ENCODE results near the gene MAP3K19. TPM values are rescaled to one million over a fixed set of nuclear protein-coding genes. Genes with fewer than 3 reads are reported as not detected.
"Not testable (repeated sequence)": the region's sequence is repeated elsewhere in the genome, so short reads cannot be mapped to it uniquely, and the experiment has no call there.

The MAP3K19 gene
- total and polyA plus RNA-seq, 11 donors, result not detected

DNA sequence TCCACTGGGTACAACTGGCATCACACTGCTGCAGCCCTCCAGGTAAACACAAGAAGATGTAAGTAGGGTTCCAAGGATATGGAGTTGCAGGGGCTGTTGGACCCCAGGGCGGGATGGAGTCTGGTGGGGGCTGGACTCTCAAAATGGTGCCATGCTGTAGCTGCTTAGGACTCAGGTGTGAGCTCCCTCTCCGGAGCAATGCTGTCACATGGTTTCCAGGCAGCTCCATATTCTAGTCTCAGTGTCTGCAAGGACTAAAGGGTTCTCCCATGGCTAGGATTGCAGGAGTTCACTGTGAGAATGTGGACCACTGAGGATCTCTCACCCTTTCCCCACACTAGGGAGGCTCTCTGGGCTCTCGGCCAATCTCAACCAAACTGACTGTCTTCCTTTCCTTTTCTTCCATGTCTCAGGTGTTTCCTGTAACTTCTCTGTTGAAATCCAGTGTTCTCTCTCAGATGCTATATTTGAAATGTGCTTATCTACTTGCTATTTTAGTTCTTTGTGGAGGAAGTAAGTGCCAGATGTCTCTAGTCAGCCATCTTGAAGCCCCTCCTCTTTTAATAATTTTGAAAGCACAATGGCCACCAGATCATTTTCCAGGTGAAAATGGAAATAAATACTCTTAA lies 71.1 kb downstream of the MAP3K19 start:
- WGBS, 4 donors, result 44 to 62% (median 52%) methylated on average over 3 of the region's 3 CpGs
- no peak overlapping the region for H3K4me3 ChIP-seq
- no peaks in the 10 kb centered on the region for H3K36me3 ChIP-seq
- H3K9me3 ChIP-seq, result peaks cover 0 to 26% (median 8%) of the 10 kb centered on the region in 12 donors
- H3K27me3 ChIP-seq, result no peaks in the 10 kb centered on the region
- ATAC-seq (peak in 3 of 4 donors; percentile 48 to 65 (median 52)), DNase-seq (no peak)
- peaks cover 0 to 10% (median 0%) of the 10 kb centered on the region in 12 donors for H3K4me1 ChIP-seq
- H3K27ac ChIP-seq, result no peak overlapping the region
- intact Hi-C loops (cut with DNase I), result no loop called here
- TF ChIP-seq, protein P1, sequence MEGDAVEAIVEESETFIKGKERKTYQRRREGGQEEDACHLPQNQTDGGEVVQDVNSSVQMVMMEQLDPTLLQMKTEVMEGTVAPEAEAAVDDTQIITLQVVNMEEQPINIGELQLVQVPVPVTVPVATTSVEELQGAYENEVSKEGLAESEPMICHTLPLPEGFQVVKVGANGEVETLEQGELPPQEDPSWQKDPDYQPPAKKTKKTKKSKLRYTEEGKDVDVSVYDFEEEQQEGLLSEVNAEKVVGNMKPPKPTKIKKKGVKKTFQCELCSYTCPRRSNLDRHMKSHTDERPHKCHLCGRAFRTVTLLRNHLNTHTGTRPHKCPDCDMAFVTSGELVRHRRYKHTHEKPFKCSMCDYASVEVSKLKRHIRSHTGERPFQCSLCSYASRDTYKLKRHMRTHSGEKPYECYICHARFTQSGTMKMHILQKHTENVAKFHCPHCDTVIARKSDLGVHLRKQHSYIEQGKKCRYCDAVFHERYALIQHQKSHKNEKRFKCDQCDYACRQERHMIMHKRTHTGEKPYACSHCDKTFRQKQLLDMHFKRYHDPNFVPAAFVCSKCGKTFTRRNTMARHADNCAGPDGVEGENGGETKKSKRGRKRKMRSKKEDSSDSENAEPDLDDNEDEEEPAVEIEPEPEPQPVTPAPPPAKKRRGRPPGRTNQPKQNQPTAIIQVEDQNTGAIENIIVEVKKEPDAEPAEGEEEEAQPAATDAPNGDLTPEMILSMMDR (IDR thresholded peaks at IDR 0.05), result no peak
- no peak for TF ChIP-seq POLR2A (IDR thresholded peaks at IDR 0.05)

DNA sequence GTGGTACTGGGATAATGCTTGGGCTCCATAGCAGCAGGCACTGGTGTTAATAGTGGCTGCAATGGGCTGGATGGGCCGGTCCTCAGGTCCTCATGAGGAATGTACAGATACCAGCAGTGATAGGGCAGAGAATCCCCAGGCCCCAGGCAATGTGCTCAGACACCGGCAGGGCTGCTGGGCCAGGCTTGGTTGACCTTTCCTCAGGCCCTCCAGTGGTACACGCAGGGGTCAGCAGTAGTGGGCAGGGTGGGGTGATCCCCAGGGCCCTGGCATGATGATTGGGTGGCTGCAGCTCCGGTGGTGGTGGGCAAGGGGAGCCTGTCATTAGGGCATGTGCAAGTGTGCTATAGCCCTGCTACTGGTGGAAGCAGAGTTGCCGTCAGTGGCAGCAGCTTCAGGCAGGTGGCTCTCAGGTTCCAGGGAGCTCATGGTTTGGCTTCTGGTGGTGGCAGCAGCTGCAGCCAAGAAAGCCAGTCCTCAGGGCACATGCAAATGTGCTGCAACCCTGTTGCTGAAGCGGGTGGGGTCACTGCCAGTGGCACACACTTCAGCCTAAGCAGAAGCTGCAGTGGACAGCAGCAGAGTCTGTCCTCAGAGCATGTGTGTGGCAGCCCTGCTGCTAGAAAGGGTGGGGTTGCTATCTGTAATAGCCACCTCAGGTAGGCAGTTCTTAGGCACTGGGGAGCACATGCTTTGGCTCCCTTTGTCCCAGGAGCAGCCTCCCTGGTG lies 71.8 kb downstream of the MAP3K19 start:
- intact Hi-C loops (cut with DNase I), result no loop called here
- WGBS, 4 donors, result 84 to 95% (median 87%) methylated on average over 2 to 6 of the region's 6 CpGs
- no peak for TF ChIP-seq POLR2A (IDR thresholded peaks at IDR 0.05)
- TF ChIP-seq, protein P1 (IDR thresholded peaks at IDR 0.05), result no peak
- Histone ChIP-seq H3K9me3 (peaks cover 0 to 26% (median 8%) of the 10 kb centered on the region in 12 donors), H3K27me3 (no peaks in the 10 kb centered on the region), H3K36me3 (no peaks in the 10 kb centered on the region), H3K4me3 (no peak overlapping the region), H3K27ac (no peak overlapping the region), H3K4me1 (peaks cover 0 to 10% (median 0%) of the 10 kb centered on the region in 12 donors)
- DNase-seq (peak in 1 of 5 donors; percentile 26), ATAC-seq (peak in 3 of 4 donors; percentile 28 to 55 (median 49))

DNA sequence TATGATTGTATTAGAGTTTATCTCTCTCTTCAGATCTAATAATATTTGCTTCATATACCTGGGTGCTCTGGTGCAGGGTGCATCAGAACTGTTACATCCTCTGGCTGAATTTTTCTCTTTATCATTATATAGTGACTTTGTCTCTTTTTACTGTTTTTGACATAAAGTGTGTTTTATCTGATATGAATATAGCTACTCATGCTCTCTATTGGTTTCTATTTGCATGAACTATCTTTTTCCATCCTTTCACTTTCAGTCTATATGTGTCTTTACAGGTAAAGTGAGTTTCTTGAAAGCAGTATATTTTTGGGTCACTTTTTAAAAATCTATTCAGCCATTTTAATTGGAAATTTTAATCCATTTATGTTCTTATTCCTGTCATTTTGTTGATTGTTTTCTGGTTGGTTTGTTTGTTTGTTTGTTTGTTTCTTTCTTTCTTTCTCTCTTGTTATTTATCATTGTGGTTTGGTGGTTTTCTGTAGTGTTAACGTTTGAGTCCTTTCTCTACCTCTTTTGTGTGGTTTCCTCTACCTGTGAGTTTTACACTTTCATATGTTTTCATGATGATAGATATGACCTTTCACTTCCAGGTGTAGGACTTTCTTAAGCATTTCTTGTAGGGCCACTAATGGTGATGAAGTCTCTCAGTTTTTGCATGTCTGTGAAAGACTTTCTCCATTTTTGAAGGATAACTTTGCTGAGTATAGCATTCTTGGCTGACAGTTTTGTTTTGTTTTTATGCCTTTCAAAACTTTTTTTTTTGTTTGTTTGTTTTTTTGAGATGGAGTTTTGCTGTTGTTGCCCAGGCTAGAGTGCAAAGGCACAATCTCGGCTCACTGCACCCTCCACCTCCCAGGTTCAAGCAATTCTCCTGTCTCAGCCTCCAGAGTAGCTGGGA lies 73.8 kb downstream of the MAP3K19 start:
- intact Hi-C loops (cut with DNase I), result no loop called here
- 87 to 95% (median 90%) methylated on average over 2 of the region's 2 CpGs for whole genome bisulfite sequencing, 4 donors
- H3K27me3 ChIP-seq, result no peaks in the 10 kb centered on the region
- DNase-seq (no peak), ATAC-seq (no peak)
- TF ChIP-seq POLR2A (IDR thresholded peaks at IDR 0.05), result no peak
- TF ChIP-seq, protein P1 (IDR thresholded peaks at IDR 0.05), result no peak
- no peak overlapping the region for H3K27ac ChIP-seq
- H3K4me1 ChIP-seq, result peaks cover 0 to 10% (median 0%) of the 10 kb centered on the region in 12 donors
- H3K36me3 ChIP-seq, result no peaks in the 10 kb centered on the region
- no peak overlapping the region for H3K4me3 ChIP-seq
- H3K9me3 ChIP-seq, result peaks cover 0 to 34% (median 8%) of the 10 kb centered on the region in 12 donors

DNA sequence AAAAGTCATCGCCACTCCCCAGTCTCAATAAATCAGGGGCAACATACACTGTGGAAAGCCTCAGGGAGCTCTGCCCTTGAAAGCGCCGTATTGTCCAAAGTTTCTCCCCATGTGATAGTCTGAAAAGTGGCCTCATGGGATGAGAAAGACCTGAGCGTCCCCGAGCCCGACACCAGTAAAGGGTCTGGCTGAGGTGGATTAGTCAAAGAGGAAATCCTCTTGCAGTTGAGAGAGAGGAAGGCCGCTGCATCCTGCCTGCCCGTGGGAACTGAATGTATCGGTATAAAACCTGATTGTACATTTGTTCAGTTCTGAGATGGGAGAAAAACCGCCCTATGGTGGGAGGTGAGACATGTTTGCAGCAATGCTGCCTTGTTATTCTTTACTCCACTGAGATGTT lies 80.1 kb downstream of the MAP3K19 start:
- H3K4me3 ChIP-seq; H3K36me3 ChIP-seq; H3K4me1 ChIP-seq; intact Hi-C loops (cut with DNase I); ATAC-seq; H3K27me3 ChIP-seq; H3K9me3 ChIP-seq; H3K27ac ChIP-seq: not testable (repeated sequence)
- DNase-seq, result peak in 1 of 5 donors; percentile 22
- WGBS, 4 donors, result 66 to 73% (median 68%) methylated on average over 10 of the region's 10 CpGs

Data from heart left ventricle (tissue), 16 donors.